ENCODE measurements around the gene POLR1D. TPM values are rescaled to one million over a fixed set of nuclear protein-coding genes. Genes with fewer than 3 reads are reported as not detected.

POLR1D gene
- total RNA-seq, 4 donors from 2014 or later, result 115 to 137 (median 133) TPM

GRCh38 chr13:27601208-27601607, 20.5 kb upstream of the POLR1D start:
- Histone ChIP-seq H3K9me3 (no peaks in the 10 kb centered on the region), H3K4me3 (no peak overlapping the region), H3K27me3 (no peaks in the 10 kb centered on the region), H3K36me3 (no peaks in the 10 kb centered on the region), H3K27ac (no peak overlapping the region), H3K4me1 (peaks cover 0 to 17% (median 0%) of the 10 kb centered on the region in 3 donors)
- WGBS, 2 donors (ENCODE audit: low coverage in 1 of 2), result 93 to 100% methylated on average over 2 of the region's 2 CpGs
- TF ChIP-seq POLR2A (IDR thresholded peaks at IDR 0.05) (no peak), EP300 (IDR thresholded peaks at IDR 0.05) (no peak), POLR2AphosphoS5 (IDR thresholded peaks at IDR 0.05) (no peak), CTCF (IDR thresholded peaks at IDR 0.05) (no peak)
- ATAC-seq, result no peak

- H3K4me3 ChIP-seq, result no peak overlapping the region
- no peak overlapping the region for H3K27ac ChIP-seq
- TF ChIP-seq POLR2A (IDR thresholded peaks at IDR 0.05), result no peak
- no peak for TF ChIP-seq POLR2AphosphoS5 (IDR thresholded peaks at IDR 0.05)
- TF ChIP-seq CTCF (IDR thresholded peaks at IDR 0.05), result no peak
- TF ChIP-seq EP300 (IDR thresholded peaks at IDR 0.05), result no peak
- 89 to 100% methylated on average over 2 of the region's 2 CpGs for WGBS, 2 donors (ENCODE audit: low coverage in 1 of 2)
- H3K27me3 ChIP-seq, result no peaks in the 10 kb centered on the region
- peaks cover 0 to 22% (median 3%) of the 10 kb centered on the region in 3 donors for H3K4me1 ChIP-seq
- ATAC-seq, result no peak
- H3K9me3 ChIP-seq, result no peaks in the 10 kb centered on the region
- H3K36me3 ChIP-seq, result no peaks in the 10 kb centered on the region
Measured at GRCh38 chr13:27601803-27602202, 19.9 kb upstream of the POLR1D start.

GRCh38 chr13:27605099-27605498, 16.6 kb upstream of the POLR1D start:
- TF ChIP-seq POLR2AphosphoS5 (IDR thresholded peaks at IDR 0.05) (no peak), CTCF (IDR thresholded peaks at IDR 0.05) (no peak), POLR2A (IDR thresholded peaks at IDR 0.05) (no peak), EP300 (IDR thresholded peaks at IDR 0.05) (no peak)
- H3K27me3 ChIP-seq, result no peaks in the 10 kb centered on the region
- H3K27ac ChIP-seq, result no peak overlapping the region
- H3K4me3 ChIP-seq, result no peak overlapping the region
- H3K36me3 ChIP-seq, result no peaks in the 10 kb centered on the region
- H3K9me3 ChIP-seq, result no peaks in the 10 kb centered on the region
- ATAC-seq, result no peak
- WGBS, 2 donors (ENCODE audit: low coverage in 1 of 2), result 86 to 92% methylated on average over 3 of the region's 3 CpGs
- H3K4me1 ChIP-seq, result peaks cover 0 to 26% (median 10%) of the 10 kb centered on the region in 3 donors

GRCh38 chr13:27605610-27606200, 16.0 kb upstream of the POLR1D start:
- WGBS, 2 donors (ENCODE audit: low coverage in 1 of 2), result 59 to 88% methylated on average over 2 of the region's 2 CpGs

More at GRCh38 chr13:27605610-27606200, 16.0 kb upstream of the POLR1D start:
- TF ChIP-seq POLR2AphosphoS5 (IDR thresholded peaks at IDR 0.05) (no peak), CTCF (IDR thresholded peaks at IDR 0.05) (no peak), POLR2A (IDR thresholded peaks at IDR 0.05) (no peak), EP300 (IDR thresholded peaks at IDR 0.05) (no peak)
- no peaks in the 10 kb centered on the region for H3K36me3 ChIP-seq
- H3K9me3 ChIP-seq, result no peaks in the 10 kb centered on the region
- no peak overlapping the region for H3K4me3 ChIP-seq
- H3K27ac ChIP-seq, result no peak overlapping the region
- ATAC-seq, result no peak
- H3K4me1 ChIP-seq, result peaks cover 0 to 23% (median 10%) of the 10 kb centered on the region in 3 donors
- no peaks in the 10 kb centered on the region for H3K27me3 ChIP-seq
